ENCODE results near the gene ENDOU. TPM values are rescaled to one million over a fixed set of nuclear protein-coding genes. Genes with fewer than 3 reads are reported as not detected.

ENDOU gene
- total RNA-seq, 1 experiment from 2014 or later = not detected

DNA sequence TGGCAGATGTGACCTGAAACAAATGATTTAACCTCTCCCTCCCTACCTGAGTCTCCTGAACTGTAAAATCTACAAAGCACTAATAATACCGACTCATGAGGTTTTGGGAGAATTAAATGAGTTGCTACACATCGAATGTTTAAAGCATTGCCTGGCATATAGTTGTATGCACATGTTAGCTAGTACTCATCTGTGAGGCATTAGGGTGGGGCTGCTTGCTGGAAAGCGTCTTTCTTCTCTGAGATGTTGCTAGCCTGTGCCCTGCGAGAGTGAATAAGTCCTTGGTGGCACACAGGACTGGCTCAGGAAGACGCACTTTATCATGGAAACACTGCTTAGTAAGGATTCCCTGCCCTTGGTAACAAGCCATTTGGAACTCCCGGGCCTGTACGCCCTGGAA lies 27.3 kb upstream of the ENDOU start (continued):
- TF ChIP-seq ZNF219 (CRISPR knock-in tag; IDR thresholded peaks at IDR 0.05; ENCODE audit: borderline replicate concordance) = no peak
- no peak for TF ChIP-seq ATF1 (CRISPR knock-in tag; IDR thresholded peaks at IDR 0.05)
- TF ChIP-seq, protein P1, sequence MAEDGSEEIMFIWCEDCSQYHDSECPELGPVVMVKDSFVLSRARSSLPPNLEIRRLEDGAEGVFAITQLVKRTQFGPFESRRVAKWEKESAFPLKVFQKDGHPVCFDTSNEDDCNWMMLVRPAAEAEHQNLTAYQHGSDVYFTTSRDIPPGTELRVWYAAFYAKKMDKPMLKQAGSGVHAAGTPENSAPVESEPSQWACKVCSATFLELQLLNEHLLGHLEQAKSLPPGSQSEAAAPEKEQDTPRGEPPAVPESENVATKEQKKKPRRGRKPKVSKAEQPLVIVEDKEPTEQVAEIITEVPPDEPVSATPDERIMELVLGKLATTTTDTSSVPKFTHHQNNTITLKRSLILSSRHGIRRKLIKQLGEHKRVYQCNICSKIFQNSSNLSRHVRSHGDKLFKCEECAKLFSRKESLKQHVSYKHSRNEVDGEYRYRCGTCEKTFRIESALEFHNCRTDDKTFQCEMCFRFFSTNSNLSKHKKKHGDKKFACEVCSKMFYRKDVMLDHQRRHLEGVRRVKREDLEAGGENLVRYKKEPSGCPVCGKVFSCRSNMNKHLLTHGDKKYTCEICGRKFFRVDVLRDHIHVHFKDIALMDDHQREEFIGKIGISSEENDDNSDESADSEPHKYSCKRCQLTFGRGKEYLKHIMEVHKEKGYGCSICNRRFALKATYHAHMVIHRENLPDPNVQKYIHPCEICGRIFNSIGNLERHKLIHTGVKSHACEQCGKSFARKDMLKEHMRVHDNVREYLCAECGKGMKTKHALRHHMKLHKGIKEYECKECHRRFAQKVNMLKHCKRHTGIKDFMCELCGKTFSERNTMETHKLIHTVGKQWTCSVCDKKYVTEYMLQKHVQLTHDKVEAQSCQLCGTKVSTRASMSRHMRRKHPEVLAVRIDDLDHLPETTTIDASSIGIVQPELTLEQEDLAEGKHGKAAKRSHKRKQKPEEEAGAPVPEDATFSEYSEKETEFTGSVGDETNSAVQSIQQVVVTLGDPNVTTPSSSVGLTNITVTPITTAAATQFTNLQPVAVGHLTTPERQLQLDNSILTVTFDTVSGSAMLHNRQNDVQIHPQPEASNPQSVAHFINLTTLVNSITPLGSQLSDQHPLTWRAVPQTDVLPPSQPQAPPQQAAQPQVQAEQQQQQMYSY (CRISPR knock-in tag; IDR thresholded peaks at IDR 0.05) = no peak
- no peak for TF ChIP-seq ZNF317 (CRISPR knock-in tag; IDR thresholded peaks at IDR 0.05; ENCODE audit: borderline replicate concordance, low read depth)
- no peak for TF ChIP-seq GABPB1 (CRISPR knock-in tag; IDR thresholded peaks at IDR 0.05)
- no peak for TF ChIP-seq SOX15 (CRISPR knock-in tag; IDR thresholded peaks at IDR 0.05)
- no peak for TF ChIP-seq ZNF416 (CRISPR knock-in tag; IDR thresholded peaks at IDR 0.05)
- TF ChIP-seq, protein P2, sequence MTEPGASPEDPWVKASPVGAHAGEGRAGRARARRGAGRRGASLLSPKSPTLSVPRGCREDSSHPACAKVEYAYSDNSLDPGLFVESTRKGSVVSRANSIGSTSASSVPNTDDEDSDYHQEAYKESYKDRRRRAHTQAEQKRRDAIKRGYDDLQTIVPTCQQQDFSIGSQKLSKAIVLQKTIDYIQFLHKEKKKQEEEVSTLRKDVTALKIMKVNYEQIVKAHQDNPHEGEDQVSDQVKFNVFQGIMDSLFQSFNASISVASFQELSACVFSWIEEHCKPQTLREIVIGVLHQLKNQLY (CRISPR knock-in tag; IDR thresholded peaks at IDR 0.05) = no peak
- TF ChIP-seq SMAD3 (CRISPR knock-in tag; IDR thresholded peaks at IDR 0.05; ENCODE audit: borderline replicate concordance) = no peak
- TF ChIP-seq, protein P3, sequence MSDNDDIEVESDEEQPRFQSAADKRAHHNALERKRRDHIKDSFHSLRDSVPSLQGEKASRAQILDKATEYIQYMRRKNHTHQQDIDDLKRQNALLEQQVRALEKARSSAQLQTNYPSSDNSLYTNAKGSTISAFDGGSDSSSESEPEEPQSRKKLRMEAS (CRISPR knock-in tag; IDR thresholded peaks at IDR 0.05) = no peak
- TF ChIP-seq ZNF396 (CRISPR knock-in tag; IDR thresholded peaks at IDR 0.05; ENCODE audit: borderline replicate concordance) = no peak
- TF ChIP-seq, protein P4, sequence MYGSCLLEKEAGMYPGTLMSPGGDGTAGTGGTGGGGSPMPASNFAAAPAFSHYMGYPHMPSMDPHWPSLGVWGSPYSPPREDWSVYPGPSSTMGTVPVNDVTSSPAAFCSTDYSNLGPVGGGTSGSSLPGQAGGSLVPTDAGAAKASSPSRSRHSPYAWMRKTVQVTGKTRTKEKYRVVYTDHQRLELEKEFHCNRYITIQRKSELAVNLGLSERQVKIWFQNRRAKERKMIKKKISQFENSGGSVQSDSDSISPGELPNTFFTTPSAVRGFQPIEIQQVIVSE (CRISPR knock-in tag; IDR thresholded peaks at IDR 0.05; ENCODE audit: borderline replicate concordance) = no peak
- TF ChIP-seq TP53 (CRISPR knock-in tag; IDR thresholded peaks at IDR 0.05) = no peak
- no peak for TF ChIP-seq ZNF263 (CRISPR knock-in tag; IDR thresholded peaks at IDR 0.05; ENCODE audit: low read depth)
- no peak for TF ChIP-seq RORB (CRISPR knock-in tag; IDR thresholded peaks at IDR 0.05)

DNA sequence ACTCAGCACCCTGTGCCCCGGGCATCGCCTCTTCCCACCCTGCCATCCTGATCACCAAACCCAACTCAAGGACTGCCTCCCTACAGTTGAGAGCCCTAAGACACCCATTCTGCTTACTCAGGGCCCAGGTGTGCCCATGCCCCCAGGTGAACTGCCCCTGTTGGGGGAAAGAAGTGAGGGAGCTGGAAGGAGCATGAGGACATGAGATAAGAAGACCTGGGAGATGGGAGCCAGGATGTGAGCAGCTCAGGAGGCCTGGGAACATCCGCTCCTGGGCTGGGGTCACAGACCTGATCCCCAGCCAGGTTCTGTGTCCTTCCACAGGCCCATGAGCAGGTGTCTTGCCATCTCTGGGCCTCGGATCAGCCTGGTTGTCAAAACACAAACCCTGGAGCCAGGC lies 26.8 kb upstream of the ENDOU start:
- no peak for TF ChIP-seq SOX15 (CRISPR knock-in tag; IDR thresholded peaks at IDR 0.05)
- TF ChIP-seq JUN (CRISPR knock-in tag; IDR thresholded peaks at IDR 0.05) = no peak
- H3K27me3 Mint-ChIP-seq (ENCODE audit: low read depth) = no peaks in the 10 kb centered on the region; the same call in 1 of the 2 replicates
- no peak for ATAC-seq
- no peaks in the 10 kb centered on the region for H3K9me3 Mint-ChIP-seq
- no peak overlapping the region for H3K4me3 Mint-ChIP-seq
- no peaks in the 10 kb centered on the region for H3K36me3 Mint-ChIP-seq
- no peak overlapping the region for H3K27ac Mint-ChIP-seq
- no peak for DNase-seq (ENCODE audit: low spot score)
- CTCF ChIA-PET = interaction anchor here (0.6 to 10.5 kb wide), 4 partner anchors 10 to 86 kb away, joined by 4 to 173 read pairs (median 86); no protein-coding TSS in a partner anchor
- POLR2A ChIA-PET = no interaction called here
- H3K4me1 Mint-ChIP-seq = peaks cover 53% of the 10 kb centered on the region

DNA sequence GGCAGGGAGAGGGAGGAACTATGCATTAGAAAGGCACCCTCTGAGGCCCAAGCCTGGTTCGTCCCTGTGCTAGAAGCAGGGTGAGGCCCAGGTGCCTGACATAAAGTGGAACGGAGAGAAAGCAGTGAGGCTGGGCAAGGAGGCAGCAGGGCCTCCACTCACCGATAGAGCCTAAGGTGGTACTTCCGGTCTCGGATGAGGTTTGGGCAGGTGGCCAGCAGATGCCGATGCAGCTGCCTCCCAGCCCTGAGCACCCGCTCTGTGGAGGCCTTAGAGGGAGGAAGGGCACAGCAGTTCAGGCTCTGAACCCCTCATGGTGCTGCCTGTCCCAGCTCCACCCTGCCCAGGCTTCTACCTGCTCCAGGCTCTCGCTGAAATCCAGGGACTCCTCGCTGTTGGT lies 26.3 kb upstream of the ENDOU start:
- ChIA-PET POLR2A (no interaction called here), CTCF (interaction anchor here (1.0 to 10.5 kb wide), 4 partner anchors 9 to 87 kb away, joined by 4 to 173 read pairs (median 86); no protein-coding TSS in a partner anchor)
- Mint-ChIP-seq H3K27me3 (ENCODE audit: low read depth) (no peaks in the 10 kb centered on the region; the same call in 1 of the 2 replicates), H3K36me3 (no peaks in the 10 kb centered on the region), H3K9me3 (no peaks in the 10 kb centered on the region), H3K4me1 (peaks cover 55% of the 10 kb centered on the region), H3K4me3 (no peak overlapping the region), H3K27ac (no peak overlapping the region)
- TF ChIP-seq OVOL2 (CRISPR knock-in tag; IDR thresholded peaks at IDR 0.05; ENCODE audit: borderline replicate concordance) = no peak
- TF ChIP-seq, protein P5, sequence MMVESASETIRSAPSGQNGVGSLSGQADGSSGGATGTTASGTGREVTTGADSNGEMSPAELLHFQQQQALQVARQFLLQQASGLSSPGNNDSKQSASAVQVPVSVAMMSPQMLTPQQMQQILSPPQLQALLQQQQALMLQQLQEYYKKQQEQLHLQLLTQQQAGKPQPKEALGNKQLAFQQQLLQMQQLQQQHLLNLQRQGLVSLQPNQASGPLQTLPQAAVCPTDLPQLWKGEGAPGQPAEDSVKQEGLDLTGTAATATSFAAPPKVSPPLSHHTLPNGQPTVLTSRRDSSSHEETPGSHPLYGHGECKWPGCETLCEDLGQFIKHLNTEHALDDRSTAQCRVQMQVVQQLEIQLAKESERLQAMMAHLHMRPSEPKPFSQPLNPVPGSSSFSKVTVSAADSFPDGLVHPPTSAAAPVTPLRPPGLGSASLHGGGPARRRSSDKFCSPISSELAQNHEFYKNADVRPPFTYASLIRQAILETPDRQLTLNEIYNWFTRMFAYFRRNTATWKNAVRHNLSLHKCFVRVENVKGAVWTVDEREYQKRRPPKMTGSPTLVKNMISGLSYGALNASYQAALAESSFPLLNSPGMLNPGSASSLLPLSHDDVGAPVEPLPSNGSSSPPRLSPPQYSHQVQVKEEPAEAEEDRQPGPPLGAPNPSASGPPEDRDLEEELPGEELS (CRISPR knock-in tag; IDR thresholded peaks at IDR 0.05) = no peak
- TF ChIP-seq IRF2 (CRISPR knock-in tag; IDR thresholded peaks at IDR 0.05; ENCODE audit: borderline replicate concordance, low read depth) = no peak
- TF ChIP-seq, protein P6, sequence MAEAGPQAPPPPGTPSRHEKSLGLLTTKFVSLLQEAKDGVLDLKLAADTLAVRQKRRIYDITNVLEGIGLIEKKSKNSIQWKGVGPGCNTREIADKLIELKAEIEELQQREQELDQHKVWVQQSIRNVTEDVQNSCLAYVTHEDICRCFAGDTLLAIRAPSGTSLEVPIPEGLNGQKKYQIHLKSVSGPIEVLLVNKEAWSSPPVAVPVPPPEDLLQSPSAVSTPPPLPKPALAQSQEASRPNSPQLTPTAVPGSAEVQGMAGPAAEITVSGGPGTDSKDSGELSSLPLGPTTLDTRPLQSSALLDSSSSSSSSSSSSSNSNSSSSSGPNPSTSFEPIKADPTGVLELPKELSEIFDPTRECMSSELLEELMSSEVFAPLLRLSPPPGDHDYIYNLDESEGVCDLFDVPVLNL (CRISPR knock-in tag; IDR thresholded peaks at IDR 0.05; ENCODE audit: borderline replicate concordance, low read depth) = no peak
- TF ChIP-seq, protein P7, sequence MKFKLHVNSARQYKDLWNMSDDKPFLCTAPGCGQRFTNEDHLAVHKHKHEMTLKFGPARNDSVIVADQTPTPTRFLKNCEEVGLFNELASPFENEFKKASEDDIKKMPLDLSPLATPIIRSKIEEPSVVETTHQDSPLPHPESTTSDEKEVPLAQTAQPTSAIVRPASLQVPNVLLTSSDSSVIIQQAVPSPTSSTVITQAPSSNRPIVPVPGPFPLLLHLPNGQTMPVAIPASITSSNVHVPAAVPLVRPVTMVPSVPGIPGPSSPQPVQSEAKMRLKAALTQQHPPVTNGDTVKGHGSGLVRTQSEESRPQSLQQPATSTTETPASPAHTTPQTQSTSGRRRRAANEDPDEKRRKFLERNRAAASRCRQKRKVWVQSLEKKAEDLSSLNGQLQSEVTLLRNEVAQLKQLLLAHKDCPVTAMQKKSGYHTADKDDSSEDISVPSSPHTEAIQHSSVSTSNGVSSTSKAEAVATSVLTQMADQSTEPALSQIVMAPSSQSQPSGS (CRISPR knock-in tag; IDR thresholded peaks at IDR 0.05; ENCODE audit: borderline replicate concordance, low read depth) = no peak
- no peak for TF ChIP-seq PRRX2 (CRISPR knock-in tag; IDR thresholded peaks at IDR 0.05)
- TF ChIP-seq GABPB1 (CRISPR knock-in tag; IDR thresholded peaks at IDR 0.05) = no peak
- TF ChIP-seq FOXK1 (CRISPR knock-in tag; IDR thresholded peaks at IDR 0.05) = no peak
- DNase-seq (ENCODE audit: low spot score) (no peak), ATAC-seq (no peak)
